ENCODE measurements around the gene WFDC8.
"Not testable (repeated sequence)": the region's sequence is repeated elsewhere in the genome, so short reads cannot be mapped to it uniquely, and the experiment has no call there.

WFDC8 gene

GRCh38 chr20:45579184-45579583 lies at the start of gene WFDC8:
Gene WFDC8, minus strand, starts transcription at chr20:45579284. Its CDS starts 37 bp downstream, at chr20:45579247.
- no peak for DNase-seq

GRCh38 chr20:45626540-45626939 lies 47.5 kb upstream of the WFDC8 start:
- no peak for DNase-seq

- no peak for DNase-seq
Observed at GRCh38 chr20:45621593-45621992, 42.5 kb upstream of the WFDC8 start.

GRCh38 chr20:45617591-45617990 lies 38.5 kb upstream of the WFDC8 start:
- DNase-seq = no peak

- no peak for DNase-seq
Observed at GRCh38 chr20:45612314-45612713, 33.2 kb upstream of the WFDC8 start.

- no peak for DNase-seq
Observed at GRCh38 chr20:45611054-45611453, 32.0 kb upstream of the WFDC8 start.

- no peak for DNase-seq
Observed at GRCh38 chr20:45607810-45608209, 28.7 kb upstream of the WFDC8 start.

GRCh38 chr20:45595235-45595634 lies 16.2 kb upstream of the WFDC8 start:
- no peak for DNase-seq

GRCh38 chr20:45593498-45593897 lies 14.4 kb upstream of the WFDC8 start:
- DNase-seq = no peak

GRCh38 chr20:45592574-45593189 lies 13.6 kb upstream of the WFDC8 start:
- DNase-seq = no peak

- DNase-seq = no peak
Observed at GRCh38 chr20:45589725-45590124, 10.6 kb upstream of the WFDC8 start.

GRCh38 chr20:45588800-45589199 lies 9.7 kb upstream of the WFDC8 start:
- no peak for DNase-seq

GRCh38 chr20:45585986-45586385 lies 6.9 kb upstream of the WFDC8 start:
- not testable (repeated sequence) for DNase-seq

- DNase-seq = not testable (repeated sequence)
Observed at GRCh38 chr20:45584294-45584693, 5.2 kb upstream of the WFDC8 start.

GRCh38 chr20:45583502-45583901 lies 4.4 kb upstream of the WFDC8 start:
- no peak for DNase-seq

GRCh38 chr20:45581702-45582101 lies 2.6 kb upstream of the WFDC8 start:
- no peak for DNase-seq

GRCh38 chr20:45578231-45578630 lies 853 bp downstream of the WFDC8 start:
- no peak for DNase-seq

GRCh38 chr20:45576995-45577394 lies 2.1 kb downstream of the WFDC8 start:
- no peak for DNase-seq

GRCh38 chr20:45575931-45576330 lies 3.2 kb downstream of the WFDC8 start:
- no peak for DNase-seq

- DNase-seq = not testable (repeated sequence)
Observed at GRCh38 chr20:45569650-45570049, 9.4 kb downstream of the WFDC8 start.

GRCh38 chr20:45564760-45565276 lies 14.3 kb downstream of the WFDC8 start:
- no peak for DNase-seq

GRCh38 chr20:45555198-45555597 lies 23.9 kb downstream of the WFDC8 start:
- DNase-seq = no peak

GRCh38 chr20:45552456-45552855 lies 26.6 kb downstream of the WFDC8 start:
- DNase-seq = no peak

GRCh38 chr20:45550765-45551164 lies 28.3 kb downstream of the WFDC8 start:
- no peak for DNase-seq

- no peak for DNase-seq
Observed at GRCh38 chr20:45548410-45548809, 30.7 kb downstream of the WFDC8 start.
